Fibroblast of skin of right biceps (primary cell): ENCODE measurements around the gene HOXA13.

ENCODE experiments used
- DNase-seq: peaks from one replicate; pipeline ENCODE4 v3.0.0-alpha.2; 2013

Gene HOXA13

GRCh38 chr7:27169658-27170425 is 30.0 kb downstream of the HOXA13 start:
- DNase-seq, result peak; percentile 68

DNA sequence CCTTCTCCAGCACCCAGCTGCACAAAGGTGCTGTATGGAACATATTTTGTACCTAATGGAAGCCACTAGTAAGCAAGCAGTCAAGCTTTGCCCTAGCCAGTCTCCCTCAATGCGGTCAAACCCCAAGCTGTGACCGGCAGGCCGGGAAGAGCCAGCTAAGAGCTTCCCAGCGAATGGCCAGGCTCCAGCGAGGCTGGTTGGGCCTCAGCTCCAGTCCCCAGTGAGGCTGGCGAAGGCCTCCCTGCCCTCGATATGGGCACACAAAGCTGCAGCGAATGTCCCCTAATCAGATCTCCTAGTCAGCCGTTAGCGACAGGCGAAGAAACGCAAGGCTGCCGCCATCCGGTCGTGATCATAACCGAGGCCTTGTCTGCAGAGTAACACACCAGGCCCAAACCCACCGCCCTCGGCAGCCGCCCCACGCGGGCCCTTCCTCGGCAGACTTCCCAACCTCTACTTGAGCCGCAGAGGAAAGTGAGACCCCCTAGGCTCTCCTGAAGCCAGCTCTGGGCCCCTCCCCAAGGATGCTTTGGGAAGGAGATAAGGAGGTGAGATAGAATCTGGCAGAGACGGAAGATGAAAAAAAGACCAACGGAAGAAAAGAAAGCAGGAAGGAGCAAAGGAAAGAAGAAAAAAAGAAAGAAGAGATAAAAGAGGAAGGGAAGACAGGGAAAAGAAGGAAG is 31.5 kb downstream of the HOXA13 start:
- DNase-seq, result peak; percentile 79

DNA sequence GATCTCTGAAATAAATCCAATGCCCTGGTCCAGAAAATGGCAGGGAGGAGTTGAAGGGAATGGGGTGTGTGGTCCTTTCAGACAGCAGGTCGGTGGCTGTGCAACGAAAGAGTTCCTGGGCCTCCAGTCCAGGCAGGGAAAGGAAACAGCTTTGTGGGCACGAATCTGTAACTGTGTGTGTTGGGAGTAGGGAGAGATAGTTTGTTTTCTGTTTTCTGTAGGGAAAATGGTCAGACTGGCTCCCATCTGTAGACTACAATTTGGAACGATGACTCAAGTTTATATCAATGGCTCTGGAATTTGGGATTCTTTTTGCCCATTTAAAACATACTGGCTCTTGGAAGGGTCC is 32.0 kb downstream of the HOXA13 start:
- DNase-seq, result peak; percentile 76

GRCh38 chr7:27166531-27167505 is 33.1 kb downstream of the HOXA13 start:
- peak; percentile 86 for DNase-seq

DNA sequence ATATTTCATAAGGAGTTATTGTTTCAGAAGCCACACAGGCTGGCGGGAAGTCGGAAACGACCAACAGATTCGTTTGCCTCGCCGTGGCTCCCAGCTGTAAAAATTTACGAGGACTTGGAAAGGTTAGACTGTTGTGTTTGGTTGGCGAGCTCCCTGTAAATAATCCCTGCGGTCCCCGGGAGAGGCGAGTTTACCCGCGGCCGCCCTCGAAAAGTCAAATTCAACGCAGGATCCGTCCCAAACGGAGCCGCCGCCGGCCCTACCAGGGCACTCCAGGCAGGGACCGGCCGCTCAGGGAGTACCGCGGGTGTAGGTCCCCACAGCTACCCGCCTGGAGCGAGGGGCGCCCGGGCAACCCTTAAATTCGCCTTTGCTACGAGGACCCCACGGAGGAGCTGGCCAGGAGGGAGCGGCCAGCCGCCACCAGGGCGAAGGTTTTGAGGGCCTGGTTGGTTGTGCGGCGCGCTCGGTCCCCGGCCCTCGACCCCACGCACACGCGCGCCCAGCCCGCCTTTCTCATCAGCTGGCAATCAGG is 33.8 kb downstream of the HOXA13 start:
- DNase-seq, result peak; percentile 58

DNA sequence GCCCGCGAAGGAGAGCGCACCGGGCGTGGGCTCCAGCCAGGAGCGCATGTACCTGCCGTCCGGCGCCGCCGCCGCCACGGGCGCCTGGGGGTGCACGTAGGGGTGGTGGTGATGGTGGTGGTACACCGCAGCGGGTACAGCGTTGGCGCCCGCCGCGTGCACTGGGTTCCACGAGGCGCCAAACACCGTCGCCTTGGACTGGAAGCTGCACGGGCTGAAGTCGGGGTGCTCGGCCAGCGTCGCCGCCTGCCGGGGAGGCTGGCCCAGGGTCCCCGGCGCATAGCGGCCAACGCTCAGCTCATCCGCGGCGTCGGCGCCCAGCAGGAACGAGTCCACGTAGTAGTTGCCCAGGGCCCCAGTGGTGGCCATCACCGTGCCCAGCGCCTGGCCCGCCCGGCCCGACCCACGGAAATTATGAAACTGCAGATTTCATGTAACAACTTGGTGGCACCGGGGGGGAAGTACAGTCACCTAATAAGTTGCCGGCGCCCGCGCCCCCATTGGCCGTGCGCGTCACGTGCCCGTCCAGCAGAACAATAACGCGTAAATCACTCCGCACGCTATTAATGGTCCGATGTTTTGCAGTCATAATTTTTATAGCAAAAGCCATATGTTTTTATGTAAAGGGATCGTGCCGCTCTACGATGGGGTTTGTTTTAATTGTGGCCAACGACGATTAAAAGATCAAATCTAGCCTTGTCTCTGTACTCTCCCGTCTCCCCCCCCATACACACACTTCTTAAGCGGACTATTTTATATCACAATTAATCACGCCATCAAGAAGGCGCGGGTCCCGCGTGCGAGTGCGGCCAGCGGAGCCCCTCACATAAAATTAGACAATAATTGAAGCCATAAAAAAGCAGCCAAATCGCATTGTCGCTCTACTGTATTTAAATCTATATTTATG is 34.5 kb downstream of the HOXA13 start, which contains the start of gene HOXA9:
TSS of gene HOXA9 (minus strand) at position 449 of the 907 bp plus-strand sequence. CDS start at position 369, 80 bp downstream.
- peak; percentile 96 for DNase-seq

DNA sequence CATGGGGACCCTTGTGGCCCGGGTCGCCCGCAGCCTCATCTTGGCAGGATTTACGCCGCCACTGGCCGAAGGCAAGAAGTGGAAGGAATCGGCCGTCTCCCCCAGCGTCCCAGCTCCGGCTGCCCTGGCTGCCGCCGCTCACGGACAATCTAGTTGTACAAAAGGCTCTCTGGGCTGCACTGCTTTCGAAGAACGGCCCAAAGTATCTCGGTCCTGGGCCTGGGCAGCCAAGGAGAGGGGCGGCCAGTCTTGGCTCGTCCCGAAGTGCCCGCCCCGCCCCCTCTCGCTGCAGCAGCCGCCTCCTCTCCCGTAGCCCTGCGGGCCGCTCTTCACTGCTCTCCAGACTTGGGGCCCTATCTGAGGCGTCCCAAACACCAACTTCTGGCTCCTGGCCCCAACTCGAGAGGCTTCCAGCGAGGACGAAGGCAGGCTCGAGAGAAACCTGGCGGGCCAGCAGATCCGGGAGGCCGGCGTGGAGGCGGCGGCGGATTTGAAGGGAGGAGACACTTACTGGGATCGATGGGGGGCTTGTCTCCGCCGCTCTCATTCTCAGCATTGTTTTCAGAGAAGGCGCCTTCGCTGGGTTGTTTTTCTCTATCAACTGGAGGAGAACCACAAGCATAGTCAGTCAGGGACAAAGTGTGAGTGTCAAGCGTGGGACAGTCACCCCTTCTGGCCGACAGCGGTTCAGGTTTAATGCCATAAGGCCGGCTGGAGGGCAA is 35.4 kb downstream of the HOXA13 start:
- peak; percentile 44 for DNase-seq

GRCh38 chr7:27164045-27164366 is 35.9 kb downstream of the HOXA13 start:
- DNase-seq, result no peak

GRCh38 chr7:27163288-27164044 is 36.4 kb downstream of the HOXA13 start:
- DNase-seq, result no peak

- no peak for DNase-seq
These were observed 37.2 kb downstream of the HOXA13 start for GRCh38 chr7:27162561-27163287.

- no peak for DNase-seq
These were observed 38.0 kb downstream of the HOXA13 start for GRCh38 chr7:27161721-27162560.

DNA sequence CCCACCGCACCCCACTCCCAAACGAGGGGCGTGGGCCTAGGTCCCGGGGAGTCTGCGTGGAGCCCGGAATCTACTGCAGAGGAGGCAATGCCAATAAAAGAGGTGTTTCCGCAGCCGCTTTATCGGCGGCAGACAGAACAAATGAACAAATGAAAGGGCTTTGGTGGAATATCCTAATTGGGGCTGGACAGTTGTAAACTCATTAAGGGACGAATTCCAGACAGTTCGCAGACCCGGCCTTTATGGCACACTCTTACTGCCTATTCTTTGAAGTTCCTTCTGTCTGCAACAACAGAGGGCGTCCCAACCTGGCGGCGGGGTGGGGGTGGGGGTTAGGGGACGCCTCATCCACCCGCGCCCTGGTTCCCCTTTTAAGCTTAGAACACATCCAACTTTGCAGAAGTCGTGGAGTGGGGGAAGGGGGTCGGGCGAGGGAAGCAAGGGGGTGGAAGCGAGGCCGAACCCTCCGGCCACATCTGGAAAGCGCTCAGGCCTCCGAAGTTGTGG is 38.6 kb downstream of the HOXA13 start:
- no peak for DNase-seq

DNA sequence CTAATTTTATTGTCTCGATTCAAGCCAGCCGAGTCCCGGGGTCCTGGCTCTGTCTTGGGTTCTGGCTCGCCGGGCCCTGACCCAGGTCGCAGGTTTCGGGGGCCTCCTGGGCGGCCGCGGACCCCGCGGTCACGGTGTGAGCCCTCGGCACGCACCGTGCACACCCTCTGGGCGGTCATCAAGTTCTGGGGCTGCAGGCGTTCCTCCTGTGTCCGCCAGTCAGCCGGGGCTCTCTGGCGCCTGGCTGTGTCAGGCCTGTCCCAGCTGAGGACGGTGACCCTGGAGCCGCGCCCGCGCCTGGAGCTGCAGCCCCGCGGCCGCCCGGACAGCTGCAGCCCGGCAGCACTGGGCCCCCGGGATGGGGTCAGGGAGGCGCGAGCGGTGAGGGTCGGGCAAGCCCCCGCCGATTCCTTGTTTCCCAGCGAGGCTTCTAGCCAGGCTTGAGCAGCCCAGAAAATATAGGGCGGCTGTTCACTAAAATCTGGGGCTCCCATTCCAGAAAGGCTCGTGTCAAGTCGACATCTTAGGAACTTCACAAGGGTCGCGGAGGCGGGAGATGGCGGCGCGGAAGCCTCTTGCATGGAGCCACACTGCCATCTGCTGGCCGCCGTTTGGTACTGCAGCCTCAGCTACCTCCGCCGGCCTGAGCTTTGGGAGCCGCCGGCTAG is 39.2 kb downstream of the HOXA13 start:
- peak; percentile 84 for DNase-seq

DNA sequence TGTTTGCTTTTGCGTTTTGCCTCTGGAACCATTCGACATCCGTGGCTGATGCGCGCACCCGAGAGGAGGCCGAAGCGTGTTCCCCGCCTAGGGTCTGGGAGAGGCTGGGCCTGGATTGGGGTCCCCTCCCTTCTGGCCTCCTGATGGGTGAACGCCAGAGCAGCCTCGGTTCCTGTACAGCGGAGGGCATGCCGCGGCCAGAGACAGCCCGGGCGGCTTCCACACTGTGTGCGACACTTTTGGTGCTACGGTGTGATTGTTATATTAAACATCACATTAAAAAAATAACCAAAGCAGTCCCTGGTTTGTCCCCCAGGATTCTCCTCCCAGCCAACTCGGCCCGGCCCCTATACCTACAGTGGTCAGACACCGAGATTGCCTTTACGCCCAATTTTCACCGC is 39.7 kb downstream of the HOXA13 start:
- DNase-seq, result no peak

DNA sequence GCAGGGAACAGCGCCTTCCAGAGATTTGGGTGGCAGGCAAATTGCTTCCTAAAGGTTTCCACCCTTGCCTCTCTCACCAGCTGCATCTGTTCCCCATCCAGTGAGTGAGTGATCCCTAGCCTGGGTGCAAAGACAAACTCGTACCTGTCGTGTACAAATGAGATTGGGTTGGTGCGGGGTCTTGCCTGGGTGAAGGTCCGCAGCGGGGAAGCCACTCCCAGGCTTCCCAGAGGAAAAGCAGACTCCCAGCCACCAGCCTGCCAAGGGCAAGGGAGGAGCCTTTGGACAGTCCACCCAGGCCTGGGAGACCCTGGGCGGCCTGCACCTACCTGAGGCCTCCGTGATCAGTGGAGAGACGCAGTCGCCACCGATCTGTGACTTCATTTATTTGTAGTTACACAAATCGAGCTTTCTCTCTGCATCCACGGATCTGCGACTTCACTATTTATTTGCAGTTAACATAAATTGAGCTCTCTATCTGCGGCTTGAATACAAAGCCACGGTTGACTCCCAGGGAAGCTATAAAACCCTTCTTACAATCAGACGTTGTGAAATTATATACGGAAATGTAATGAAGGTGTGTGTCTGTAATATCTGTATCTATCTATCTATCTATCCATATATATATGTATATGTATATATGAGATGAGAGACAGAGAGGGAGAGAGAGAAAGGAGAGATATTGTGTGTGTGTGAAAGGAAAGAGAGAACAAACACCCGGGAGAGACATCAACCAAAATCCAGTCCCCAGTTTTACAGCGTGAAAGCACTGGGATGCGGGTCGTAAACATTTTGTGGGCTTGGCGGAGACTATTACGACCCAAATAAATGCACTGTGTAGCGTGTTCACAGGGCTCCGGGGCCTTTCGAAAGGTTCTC is 40.4 kb downstream of the HOXA13 start:
- DNase-seq, result no peak

DNA sequence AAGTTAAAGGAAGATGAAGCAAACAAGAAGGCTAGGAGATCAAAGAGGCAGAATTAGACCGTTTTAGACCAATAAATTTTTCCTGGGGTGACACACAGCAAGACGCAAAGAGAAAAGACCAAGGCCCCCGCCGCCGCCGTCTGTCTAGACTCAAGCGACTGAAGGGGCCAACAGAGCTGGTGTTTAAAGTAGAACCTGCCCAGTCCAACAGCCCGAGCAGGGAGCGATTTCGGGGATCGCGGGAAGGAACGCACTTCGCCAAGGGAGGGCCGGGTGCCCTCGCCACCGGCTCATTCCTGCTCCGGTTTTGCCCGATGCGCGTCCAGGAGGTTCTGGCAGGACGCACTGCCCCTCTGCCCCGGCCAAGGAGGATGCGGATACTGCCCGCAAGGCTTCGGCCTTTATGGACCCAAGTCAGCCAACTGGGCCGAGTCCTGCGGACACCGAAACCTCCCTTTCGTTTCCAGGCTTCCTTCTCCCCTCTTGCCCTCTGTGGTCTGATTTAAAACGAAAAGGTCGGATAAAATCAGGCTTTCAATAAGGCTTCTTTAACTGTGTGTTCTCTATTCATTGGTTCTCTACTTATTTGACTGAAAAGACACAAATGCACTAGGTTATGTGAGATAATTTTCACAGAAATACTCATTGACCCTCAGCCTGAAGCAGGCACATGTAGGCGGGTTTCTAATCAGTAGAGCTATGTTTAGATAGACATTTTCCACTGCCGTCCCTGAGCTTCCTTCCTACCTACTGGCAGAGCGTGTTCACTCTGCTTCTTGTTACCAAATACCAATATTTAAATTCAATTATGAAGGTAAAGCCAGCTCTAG is 41.2 kb downstream of the HOXA13 start:
- DNase-seq, result no peak
